Measurements from ENCODE around the gene OXA1L.

The OXA1L gene

GRCh38 chr14:22748206-22748605, 18.3 kb upstream of the OXA1L start:
- Histone ChIP-seq H3F3A (ENCODE audit: insufficient read depth, low read length) (no peaks in the 10 kb centered on the region), H3K4me2 (ENCODE audit: low read length) (peak overlapping the region; percentile 51), H3K9ac (ENCODE audit: low read length) (no peak overlapping the region), H3K79me2 (ENCODE audit: insufficient read depth, low read length) (no peaks in the 10 kb centered on the region), H3K27me3 (ENCODE audit: insufficient read depth, low read length) (no peaks in the 10 kb centered on the region), H3K27ac (ENCODE audit: low read depth, low read length, poor library complexity, severe bottlenecking) (peak overlapping the region; percentile 59), H3K9me3 (ENCODE audit: low read length) (no peaks in the 10 kb centered on the region), H4K20me1 (ENCODE audit: insufficient read depth, low read length) (no peaks in the 10 kb centered on the region), H3K4me3 (ENCODE audit: low read depth, low read length, poor library complexity, severe bottlenecking) (no peak overlapping the region), H3K9me2 (ENCODE audit: low read depth, low read length) (no peaks in the 10 kb centered on the region), H3K36me3 (ENCODE audit: insufficient read depth, low read length) (no peaks in the 10 kb centered on the region), H2AFZ (ENCODE audit: low read length) (no peak overlapping the region), H3K4me1 (ENCODE audit: insufficient read depth, low read length, severe bottlenecking) (peaks cover 26% of the 10 kb centered on the region)
- TF ChIP-seq EZH2 (IDR thresholded peaks at IDR 0.05; ENCODE audit: borderline replicate concordance, low read length), result no peak
- TF ChIP-seq CTCF (IDR thresholded peaks at IDR 0.05; ENCODE audit: low read length), result no peak

- H2AFZ ChIP-seq (ENCODE audit: low read length), result no peak overlapping the region
- H3K27ac ChIP-seq (ENCODE audit: low read depth, low read length, poor library complexity, severe bottlenecking), result peak overlapping the region; percentile 59
- peak overlapping the region; percentile 23 for H3K4me3 ChIP-seq (ENCODE audit: low read depth, low read length, poor library complexity, severe bottlenecking)
- H3K36me3 ChIP-seq (ENCODE audit: insufficient read depth, low read length), result no peaks in the 10 kb centered on the region
- H3K9me2 ChIP-seq (ENCODE audit: low read depth, low read length), result no peaks in the 10 kb centered on the region
- H3K79me2 ChIP-seq (ENCODE audit: insufficient read depth, low read length), result no peaks in the 10 kb centered on the region
- peaks cover 29% of the 10 kb centered on the region for H3K4me1 ChIP-seq (ENCODE audit: insufficient read depth, low read length, severe bottlenecking)
- no peaks in the 10 kb centered on the region for H3F3A ChIP-seq (ENCODE audit: insufficient read depth, low read length)
- TF ChIP-seq EZH2 (IDR thresholded peaks at IDR 0.05; ENCODE audit: borderline replicate concordance, low read length) (no peak), CTCF (IDR thresholded peaks at IDR 0.05; ENCODE audit: low read length) (no peak)
- H3K27me3 ChIP-seq (ENCODE audit: insufficient read depth, low read length), result no peaks in the 10 kb centered on the region
- peak overlapping the region; percentile 51 for H3K4me2 ChIP-seq (ENCODE audit: low read length)
- H3K9me3 ChIP-seq (ENCODE audit: low read length), result no peaks in the 10 kb centered on the region
- no peak overlapping the region for H3K9ac ChIP-seq (ENCODE audit: low read length)
- H4K20me1 ChIP-seq (ENCODE audit: insufficient read depth, low read length), result no peaks in the 10 kb centered on the region
Measured at GRCh38 chr14:22748631-22749068, 17.8 kb upstream of the OXA1L start.

GRCh38 chr14:22752422-22752821, 14.1 kb upstream of the OXA1L start:
- Histone ChIP-seq H3K27me3 (ENCODE audit: insufficient read depth, low read length) (no peaks in the 10 kb centered on the region), H3K27ac (ENCODE audit: low read depth, low read length, poor library complexity, severe bottlenecking) (no peak overlapping the region), H3K4me2 (ENCODE audit: low read length) (no peak overlapping the region), H3K9ac (ENCODE audit: low read length) (no peak overlapping the region), H3K9me2 (ENCODE audit: low read depth, low read length) (no peaks in the 10 kb centered on the region), H3K9me3 (ENCODE audit: low read length) (no peaks in the 10 kb centered on the region), H4K20me1 (ENCODE audit: insufficient read depth, low read length) (no peaks in the 10 kb centered on the region), H3K4me1 (ENCODE audit: insufficient read depth, low read length, severe bottlenecking) (peaks cover 33% of the 10 kb centered on the region), H3K4me3 (ENCODE audit: low read depth, low read length, poor library complexity, severe bottlenecking) (no peak overlapping the region), H3F3A (ENCODE audit: insufficient read depth, low read length) (no peaks in the 10 kb centered on the region), H3K36me3 (ENCODE audit: insufficient read depth, low read length) (no peaks in the 10 kb centered on the region), H3K79me2 (ENCODE audit: insufficient read depth, low read length) (no peaks in the 10 kb centered on the region), H2AFZ (ENCODE audit: low read length) (no peak overlapping the region)
- TF ChIP-seq EZH2 (IDR thresholded peaks at IDR 0.05; ENCODE audit: borderline replicate concordance, low read length), result no peak
- no peak for TF ChIP-seq CTCF (IDR thresholded peaks at IDR 0.05; ENCODE audit: low read length)

All from OCI-LY1 (cell line).